ENCODE measurements around the gene BPIFB4.

GRCh38 chr20:33125983-33126382, 46.5 kb downstream of the BPIFB4 start:
- TF ChIP-seq POLR2AphosphoS5 (IDR thresholded peaks at IDR 0.05; ENCODE audit: low read depth) (no peak), CTCF (conservative IDR thresholded peaks at IDR 0.05; ENCODE audit: low read depth in 2 of 2) (no peak), STAT1 (IDR thresholded peaks at IDR 0.05; ENCODE audit: unreplicated experiment) (no peak), REST (IDR thresholded peaks at IDR 0.05; ENCODE audit: unreplicated experiment) (no peak), EZH2phosphoT487 (IDR thresholded peaks at IDR 0.05; ENCODE audit: unreplicated experiment) (no peak), JUNB (IDR thresholded peaks at IDR 0.05; ENCODE audit: unreplicated experiment) (no peak), EZH2 (IDR thresholded peaks at IDR 0.05; ENCODE audit: low read depth, unreplicated experiment) (no peak), ETS1 (IDR thresholded peaks at IDR 0.05) (no peak), ZNF462 (CRISPR knock-in tag; IDR thresholded peaks at IDR 0.05) (no peak), NANOG (IDR thresholded peaks at IDR 0.05; ENCODE audit: borderline replicate concordance) (no peak), ZNF114 (CRISPR knock-in tag; IDR thresholded peaks at IDR 0.05) (no peak), ZNF331 (CRISPR knock-in tag; IDR thresholded peaks at IDR 0.05; ENCODE audit: low read depth) (no peak), CREB1 (CRISPR knock-in tag; IDR thresholded peaks at IDR 0.05; ENCODE audit: low read depth) (no peak)

All from GM23338 (cell line).